Stomach (tissue), 4 donors: ENCODE data around the gene HECTD4.

Experiments
- CTCF ChIP-seq, 7 experiments: fragments of 450-650 bp in 4 of 7; fragments of 200-600 bp in 3 of 7; sonication (generic) in 3 of 7; IDR thresholded peaks; one replicate each; pipeline ENCODE4 v1.5.1; 2016 to 2019; ENCODE audit warnings: antibody characterized with exemption in 7 of 7, control low read depth in 2 of 7, mild to moderate bottlenecking in 1 of 7
- EP300 ChIP-seq: sonication (generic); formaldehyde crosslinking; IDR thresholded peaks from one replicate; pipeline ENCODE4 v1.6.1; 2017; ENCODE audit warnings: antibody characterized with exemption

GRCh38 chr12:112183141-112184021, 198.8 kb downstream of the HECTD4 start:
- TF ChIP-seq EP300 = no peak
- TF ChIP-seq CTCF (IDR thresholded peaks at IDR 0.05) = no peak
